Activated CD4-positive, alpha-beta T cell treated with anti-CD3 and anti-CD28 coated beads, Interleukin-2, amount 50 U/mL, for 48 hours (primary cell): ENCODE measurements around the gene PKNOX1.
"Not testable (repeated sequence)": the region's sequence is repeated elsewhere in the genome, so short reads cannot be mapped to it uniquely, and the experiment has no call there.

Experiments
- DNase-seq, 2 experiments: peaks; one replicate each; pipeline ENCODE4 v3.0.0-alpha.2; 2020

PKNOX1 gene

DNA sequence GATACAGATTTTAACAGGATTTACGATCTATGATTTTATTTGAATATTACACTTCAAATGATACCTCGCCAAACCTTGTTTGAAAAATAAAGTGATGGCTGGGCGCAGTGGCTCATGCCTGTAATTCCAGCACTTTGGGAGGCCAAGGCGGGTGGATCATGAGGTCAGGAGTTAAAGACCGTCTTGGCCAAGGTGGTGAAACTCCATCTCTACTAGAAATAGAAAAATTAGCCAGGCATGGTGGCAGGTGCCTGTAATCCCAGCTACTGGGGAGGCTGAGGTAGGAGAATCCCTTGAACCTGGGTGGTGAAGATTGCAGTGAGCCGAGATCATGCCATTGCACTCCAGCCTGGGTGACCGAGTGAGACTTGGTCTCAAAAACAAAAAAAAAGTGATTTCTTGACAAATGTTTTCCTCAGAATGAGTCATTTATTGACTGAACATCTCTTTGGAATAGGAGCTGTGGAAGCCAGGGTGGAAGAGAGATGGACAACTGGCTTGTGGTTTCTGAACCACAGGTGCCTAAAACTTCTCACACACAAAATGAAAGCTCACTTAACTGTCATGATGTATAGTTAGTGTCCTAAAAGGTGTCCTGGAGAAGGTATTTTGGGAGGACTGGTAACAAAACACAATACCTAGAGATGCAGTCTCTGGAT, 11.9 kb downstream of the PKNOX1 start:
- no peak for DNase-seq

DNA sequence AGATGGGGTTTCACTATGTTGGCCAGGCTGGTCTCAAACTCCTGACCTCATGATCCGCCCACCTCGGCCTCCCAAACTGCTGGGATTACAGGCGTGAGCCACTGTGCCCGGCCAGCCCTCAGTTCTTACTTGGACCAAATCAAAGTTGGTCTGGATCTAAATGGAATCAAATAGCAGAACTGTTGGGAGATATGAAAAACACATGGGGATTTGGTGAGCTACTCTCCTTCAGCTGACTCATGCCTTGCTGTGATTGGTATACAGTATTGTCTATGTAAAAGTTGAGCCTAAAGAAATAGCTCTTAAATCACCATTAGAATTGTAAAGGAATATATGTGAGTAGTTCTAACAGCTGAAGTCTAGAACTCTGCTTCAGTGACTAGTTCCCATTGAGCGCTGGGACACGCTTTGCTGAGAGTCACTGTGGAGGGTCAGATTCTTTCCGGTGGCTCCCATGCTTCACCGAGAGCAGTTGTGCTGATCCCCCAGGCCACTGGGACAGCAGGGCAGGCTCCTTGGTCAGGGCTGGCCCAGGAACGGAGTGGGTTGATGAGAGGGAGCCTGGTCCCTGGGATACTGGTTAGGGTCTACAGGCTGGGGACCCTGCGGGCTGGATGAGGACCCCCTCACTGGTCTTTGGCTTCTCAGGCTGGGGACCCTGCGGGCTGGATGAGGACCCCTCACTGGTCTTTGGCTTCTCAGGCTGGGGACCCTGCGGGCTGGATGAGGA, 14.0 kb downstream of the PKNOX1 start:
- DNase-seq, result no peak

DNA sequence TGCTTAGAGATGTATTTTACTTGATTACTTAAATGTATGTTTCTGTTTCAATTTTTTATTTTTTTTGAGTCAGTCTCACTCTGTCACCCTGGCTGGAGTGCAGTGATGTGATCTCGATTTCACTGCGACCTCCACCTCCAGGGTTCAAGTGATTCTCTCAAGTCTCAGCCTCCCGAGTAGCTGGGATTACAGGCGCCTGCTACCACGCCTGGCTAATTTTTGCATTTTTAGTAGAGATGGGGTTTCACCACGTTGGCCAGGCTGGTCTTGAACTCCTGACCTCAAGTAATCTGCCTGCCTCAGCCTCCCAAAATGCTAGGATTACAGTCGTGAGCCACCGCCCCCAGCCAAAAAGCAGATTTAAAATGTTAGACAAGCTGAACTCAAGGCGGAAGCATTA, 15.0 kb downstream of the PKNOX1 start:
- not testable (repeated sequence) for DNase-seq

DNA sequence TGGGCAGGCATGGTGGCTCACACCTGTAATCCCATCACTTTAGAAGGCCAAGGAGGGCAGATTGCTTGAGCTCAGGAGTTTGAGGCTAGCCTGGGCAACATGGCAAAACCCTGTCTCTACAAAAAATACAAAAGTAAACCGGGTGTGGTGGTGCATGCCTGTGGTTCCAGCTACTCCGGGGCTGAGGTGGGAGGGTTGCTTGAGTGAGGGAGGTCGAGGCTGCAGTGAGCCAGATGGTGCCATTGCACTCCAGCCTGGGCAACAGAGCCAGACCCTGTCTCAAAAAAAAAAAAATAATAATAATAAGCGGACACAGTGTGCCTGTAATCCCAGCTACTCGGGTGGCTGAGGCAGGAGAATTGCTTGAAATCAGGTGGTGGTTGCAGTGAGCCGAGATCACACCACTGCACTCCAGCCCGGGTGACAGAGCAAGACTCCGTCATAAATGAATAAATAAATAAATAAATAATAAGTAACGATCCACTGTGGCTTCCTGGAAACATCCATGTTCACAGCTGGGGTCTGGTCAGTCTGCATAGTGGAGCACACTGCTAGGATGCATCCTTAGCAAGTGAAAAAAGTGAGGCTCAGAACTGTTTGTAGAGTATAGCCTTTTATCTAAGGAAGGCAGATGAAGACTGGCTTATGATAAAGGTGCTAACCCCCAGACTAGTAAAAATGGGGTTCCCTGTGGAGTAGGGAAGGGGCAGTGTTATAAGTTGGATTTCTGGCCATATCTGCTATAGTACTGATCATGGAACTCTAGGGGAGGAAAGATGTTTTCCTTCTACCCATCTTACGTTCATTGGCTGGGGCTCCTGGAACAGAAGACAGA, 15.7 kb downstream of the PKNOX1 start:
- DNase-seq, result no peak

DNA sequence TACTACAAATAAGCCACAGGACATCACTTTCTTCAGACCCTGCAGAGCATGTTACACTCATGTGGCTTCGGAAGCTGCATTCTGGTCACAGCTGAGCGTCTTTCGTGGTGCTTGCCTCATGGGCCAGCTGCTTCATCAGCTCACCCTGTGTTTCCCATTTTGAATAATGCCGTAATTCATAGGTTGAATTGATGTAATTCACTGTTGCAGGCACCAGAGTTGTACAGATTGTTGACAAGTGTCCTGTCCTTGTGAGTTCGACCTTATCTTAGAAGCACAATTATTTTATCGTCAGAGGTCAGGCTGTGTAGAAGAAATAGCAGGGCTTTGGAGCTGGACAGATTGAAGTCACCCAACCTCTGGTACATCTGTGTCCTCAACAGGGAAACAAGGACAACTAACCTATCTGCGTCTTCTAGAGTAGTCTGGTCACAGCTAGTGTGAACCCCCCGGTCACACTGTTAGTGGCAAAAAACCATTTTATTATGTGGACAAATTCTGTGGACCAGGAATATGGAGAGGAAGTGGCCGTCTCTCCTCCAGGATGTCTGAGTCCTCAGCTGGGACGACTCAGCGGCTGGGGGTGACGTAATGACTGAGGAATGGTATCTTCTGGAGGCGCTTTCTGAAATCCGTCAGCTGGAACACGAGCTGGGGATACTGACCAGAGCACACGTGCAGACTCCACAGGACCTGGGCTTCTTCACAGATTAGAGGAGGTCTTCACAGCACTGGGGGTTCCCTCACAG, 17.8 kb downstream of the PKNOX1 start:
- DNase-seq, result no peak

DNA sequence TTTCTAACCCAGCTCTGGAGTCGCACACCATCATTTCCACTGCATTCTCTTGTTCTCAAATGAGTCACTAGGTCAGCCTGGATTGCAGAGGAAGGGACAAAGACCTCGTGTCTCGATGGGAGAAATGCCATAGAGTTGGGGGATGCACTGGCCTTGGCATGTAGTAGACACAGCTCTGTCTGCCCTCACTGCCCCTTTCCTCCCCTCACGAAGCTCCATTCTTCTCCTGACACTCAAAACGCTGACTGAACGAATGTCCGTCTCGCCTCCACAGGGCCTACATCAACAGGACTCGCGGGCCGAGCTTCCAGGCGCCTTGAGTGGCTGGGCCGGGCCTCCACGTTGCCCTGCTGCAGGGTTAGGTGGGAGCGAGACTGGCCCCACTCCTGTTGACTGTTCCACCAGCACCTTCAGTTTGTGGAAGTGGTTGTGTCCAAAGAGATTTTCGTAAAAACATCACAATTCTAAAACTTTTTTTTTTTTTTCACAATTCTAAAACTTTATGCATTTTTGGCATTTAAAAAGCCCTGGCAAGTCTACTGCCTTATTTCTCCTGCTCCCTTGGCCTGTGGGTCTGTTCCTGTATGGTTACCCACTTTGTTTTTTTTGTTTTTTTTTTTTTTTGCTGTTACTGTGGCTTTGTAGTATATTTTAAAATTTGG, 18.8 kb downstream of the PKNOX1 start:
- DNase-seq, result no peak

DNA sequence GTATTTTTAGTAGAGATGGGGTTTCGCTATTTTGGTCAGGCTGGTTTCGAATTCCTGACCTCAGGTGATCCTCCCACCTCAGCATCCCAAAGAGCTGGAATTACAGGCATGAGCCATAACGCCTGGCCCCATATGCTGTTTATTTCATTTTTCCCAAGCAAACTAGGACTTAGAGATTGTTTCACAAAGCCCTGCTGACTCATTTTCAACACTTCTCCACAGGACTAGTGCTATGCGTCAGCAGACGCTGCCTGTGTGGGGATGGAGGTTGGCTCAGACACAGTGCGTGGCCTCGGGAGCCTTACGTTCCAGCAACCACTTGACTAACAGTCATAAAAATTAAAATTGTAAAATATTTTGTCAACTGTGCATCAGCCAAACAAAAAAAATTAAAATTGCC, 22.7 kb downstream of the PKNOX1 start:
- DNase-seq, result peak in 1 of 2 experiments; percentile 23

DNA sequence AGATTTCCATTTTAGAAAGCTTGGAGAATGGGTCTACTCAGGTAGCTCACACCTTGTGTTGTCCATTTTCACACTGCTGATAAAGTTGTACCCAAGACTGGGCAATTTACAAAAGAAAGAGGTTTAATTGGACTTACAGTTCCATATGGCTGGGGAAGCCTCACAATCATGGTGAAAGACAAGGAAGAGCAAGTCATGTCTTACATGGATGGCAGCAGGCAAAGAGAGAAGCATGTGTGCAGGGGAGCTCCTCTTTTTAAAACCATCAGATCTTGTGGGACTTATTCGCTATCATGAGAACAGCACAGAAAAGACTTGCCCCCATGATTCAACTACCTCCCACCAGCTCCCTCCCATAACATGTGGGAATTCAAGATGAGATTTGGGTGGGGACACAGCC, 23.6 kb downstream of the PKNOX1 start:
- not testable (repeated sequence) for DNase-seq

DNA sequence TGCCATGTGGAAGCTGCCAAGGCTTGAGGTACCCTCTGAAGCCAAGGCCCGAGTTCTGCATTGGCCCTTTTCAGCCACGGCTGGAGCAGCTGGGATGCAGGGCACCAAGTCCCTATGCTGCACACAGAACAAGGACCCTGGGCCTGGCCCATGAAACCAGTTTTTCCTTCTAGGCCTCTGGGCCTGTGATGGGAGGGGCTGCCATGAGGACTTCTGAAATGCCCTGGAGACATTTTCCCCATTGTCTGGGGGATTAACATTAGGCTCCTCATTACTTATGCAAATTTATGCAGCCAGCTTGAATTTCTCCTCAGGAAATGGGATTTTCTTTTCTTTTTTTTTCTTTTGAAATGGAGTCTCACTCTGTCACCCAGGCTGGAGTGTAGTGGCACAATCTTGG, 24.8 kb downstream of the PKNOX1 start:
- DNase-seq, result not testable (repeated sequence)

DNA sequence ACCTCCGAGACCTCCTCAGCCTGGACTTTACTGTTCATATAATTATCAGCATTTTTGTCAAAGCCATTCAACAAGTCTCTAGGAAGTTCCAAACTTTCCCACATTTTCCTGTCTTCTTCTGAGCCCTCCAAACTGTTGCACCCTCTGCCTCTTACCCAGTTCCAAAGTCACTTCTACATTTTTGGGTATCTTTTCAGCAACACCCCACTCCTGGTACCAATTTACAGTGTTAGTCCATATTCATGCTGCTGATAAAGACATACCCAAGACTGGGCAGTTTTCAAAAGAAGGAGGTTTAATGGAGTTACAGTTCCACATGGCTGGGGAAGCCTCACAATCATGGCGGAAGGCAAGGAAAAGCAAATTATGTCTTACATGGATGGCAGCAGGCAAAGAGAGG, 25.7 kb downstream of the PKNOX1 start:
- DNase-seq, result not testable (repeated sequence)

DNA sequence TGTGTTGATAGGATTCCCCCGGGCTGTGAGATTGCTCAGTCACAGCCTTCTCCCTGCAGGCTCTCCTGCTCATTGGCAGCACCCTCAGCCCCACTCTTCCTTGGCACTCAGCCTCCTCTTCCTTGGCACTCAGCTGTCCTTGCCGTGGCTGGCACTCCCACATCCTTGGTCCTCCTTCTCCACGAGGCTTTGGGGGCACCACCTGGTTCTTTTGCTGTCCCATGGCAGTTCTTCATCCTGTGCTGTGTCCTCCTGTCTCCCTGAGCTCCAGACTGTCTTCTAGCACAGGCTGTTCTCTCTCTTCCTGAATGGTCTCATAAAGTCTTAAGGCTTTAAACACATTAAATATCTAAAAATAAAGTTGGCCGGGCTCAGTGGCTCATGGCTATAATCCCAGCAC, 27.0 kb downstream of the PKNOX1 start:
- DNase-seq, result no peak

DNA sequence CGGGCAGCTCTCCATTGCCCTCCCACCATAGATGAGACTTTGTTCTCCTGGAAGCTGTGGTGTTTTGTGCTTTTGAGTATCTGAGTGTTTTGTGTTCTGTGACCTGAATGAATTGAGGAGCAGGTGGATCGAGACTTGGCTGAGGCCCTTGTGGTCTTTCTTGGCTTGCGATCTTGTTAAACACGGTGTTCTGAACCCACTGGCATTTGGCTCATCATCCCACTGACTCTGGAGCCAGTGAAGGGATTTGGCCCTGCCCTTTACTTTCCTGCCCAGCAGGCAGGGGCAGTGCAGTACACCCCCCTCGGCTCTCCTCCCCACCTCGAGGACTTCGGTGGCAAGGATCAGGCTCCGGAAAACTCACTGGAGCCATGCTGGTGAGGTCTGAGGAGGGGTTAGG, 30.6 kb downstream of the PKNOX1 start:
- DNase-seq, result no peak

DNA sequence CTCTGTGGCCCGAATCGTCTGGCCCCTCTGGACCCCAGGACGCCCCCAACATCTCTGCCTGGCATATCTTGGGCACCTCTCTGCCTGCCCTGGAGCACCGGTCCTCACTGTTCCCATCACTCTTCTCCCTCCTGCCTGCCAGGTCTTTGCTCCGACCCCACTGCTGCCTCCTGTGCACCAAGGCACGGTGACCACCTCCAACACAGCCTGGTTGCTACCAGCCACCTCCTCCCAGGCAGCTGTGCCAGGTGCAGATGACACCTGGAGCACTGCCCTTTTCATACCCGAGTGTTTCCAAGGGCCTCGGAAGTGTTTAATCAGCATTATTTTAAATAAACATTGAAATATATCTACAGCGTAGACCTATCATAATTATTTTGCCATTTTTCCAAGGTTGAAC, 31.3 kb downstream of the PKNOX1 start:
- no peak for DNase-seq

DNA sequence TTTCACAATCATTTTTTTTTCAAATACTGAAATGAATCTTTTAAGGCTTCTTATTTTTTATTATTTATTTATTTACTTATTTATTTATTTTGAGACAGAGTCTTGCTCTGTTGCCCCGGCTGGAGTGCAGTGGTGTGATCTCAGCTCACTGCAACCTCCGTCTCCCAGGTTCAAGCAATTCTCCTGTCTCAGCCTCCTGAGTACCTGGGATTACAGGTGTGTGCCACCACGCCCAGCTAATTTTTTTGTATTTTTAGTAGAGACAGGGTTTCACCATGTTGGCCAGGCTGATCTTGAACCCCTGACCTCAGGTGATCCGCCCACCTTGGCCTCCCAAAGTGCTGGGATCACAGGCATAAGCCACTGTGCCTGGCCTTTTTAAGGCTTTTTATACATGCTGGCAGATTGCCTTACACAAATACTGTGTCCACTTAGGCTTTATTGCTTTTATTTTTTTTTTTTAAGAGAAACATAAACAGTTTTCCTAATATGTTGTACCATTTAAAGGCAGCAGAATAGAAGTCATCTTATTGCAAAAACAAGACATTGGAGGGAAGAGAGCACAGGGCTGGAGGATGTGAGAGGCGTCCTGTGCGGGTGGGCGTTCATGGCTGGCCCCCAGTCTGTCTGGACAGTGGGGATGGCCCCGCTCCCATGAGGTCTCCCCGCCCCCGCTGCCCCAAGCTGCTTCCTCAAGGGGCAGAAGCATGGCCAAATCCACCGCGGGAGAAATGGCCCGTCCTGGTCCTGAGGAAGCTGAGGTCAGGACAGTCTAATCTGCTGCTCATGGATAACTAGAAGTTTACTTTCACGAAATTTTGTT, 31.9 kb downstream of the PKNOX1 start:
- DNase-seq, result not testable (repeated sequence)

DNA sequence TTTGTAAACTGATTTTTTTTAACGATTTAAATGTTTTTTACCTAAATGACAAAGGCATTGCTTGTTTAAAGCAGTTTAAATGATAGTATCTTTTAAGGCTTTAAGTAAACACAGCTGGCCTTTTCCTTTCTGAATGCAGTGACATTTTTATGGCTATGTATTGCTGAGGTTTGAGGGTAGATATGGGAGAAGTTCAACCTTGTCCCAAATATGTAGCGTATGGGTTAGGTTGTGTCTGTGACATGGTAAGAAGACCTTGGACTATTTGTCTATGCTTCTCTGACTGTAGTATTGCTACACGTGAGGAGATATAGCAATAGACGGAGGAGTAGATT, 32.5 kb downstream of the PKNOX1 start:
- DNase-seq, result no peak

DNA sequence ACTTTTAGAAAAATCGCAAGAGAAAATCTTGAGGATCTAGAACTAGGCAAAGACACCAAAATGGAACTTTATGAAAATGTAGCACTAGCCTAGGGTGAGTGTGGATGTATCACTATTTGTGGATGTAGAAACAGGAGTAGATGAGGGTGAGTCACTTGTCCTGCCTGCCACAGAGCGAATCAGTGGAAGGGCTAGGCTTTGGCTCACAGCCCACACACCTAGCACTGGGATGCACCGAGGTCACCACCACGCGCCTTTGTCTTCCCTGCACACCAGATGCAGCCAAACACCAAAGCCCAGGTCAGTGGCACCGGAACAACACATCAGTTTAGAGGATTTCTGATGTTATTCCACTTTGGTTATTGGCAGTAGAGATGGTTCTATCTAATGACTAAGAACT, 38.2 kb downstream of the PKNOX1 start:
- DNase-seq, result no peak

DNA sequence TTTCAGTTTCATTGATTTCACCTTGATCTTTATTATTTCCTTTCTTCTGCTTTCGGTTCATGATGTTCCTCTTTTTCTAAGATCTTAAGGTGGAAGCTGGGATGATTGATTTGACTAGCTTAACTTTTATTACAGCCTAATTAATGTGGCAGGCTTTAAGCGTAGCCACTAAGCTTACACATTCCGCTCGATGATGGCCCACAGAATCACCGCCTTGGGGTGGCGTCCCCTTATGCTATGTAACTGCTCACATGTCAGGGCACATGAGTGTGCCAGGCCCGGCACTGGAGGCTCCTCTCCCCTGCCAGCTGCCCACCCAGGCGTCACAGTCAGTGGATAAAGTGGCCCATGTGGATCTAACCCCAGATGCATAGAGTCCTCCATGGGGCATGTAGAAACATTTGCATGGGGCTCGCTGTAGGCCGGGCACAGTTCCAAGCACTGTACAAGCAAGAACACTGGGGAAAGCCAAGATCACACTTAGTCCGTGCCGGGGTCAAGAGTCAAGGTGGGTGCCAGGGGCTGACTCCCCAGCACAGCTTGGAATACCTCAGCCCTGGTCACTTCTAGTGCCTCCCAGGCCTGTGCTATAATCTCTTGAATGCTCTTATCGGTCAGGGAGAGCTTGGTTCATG, 41.7 kb downstream of the PKNOX1 start:
- no peak for DNase-seq

DNA sequence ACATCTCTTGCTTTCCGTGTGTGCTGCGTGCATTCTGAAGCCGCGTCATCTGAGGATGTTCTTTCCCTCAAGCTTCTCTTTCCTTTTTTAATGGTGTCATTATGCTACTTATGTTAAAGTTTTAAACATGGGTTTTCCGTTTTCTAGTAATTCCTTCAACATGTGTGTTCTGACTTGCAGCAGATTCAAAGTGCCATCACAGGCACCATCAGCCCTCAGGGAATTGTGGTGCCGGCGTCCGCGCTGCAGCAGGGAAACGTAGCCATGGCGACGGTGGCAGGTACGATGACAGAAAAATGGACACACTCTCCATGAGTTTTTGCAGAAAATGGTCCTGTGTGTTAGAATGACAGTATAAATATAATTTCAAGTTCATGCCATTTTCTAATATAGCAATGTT, 42.4 kb downstream of the PKNOX1 start:
- DNase-seq, result no peak

DNA sequence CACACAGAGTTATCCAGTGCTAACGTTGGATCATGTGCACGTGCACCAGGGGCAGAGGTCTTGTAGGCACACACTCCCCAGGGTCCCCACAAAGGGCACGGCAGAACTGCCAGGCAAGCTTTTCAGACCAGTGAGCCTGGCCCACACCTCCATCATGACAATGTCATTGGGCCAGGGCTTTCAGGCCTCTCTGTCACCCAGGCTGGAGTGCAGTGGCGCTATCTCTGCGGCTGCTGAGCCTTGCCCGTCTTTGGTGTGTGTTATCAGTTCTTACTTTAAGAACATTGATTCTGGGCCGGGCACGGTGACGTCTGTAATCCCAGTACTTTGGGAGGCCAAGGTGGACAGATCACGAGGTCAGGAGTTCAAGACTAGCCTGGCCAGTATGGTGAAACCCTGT, 44.2 kb downstream of the PKNOX1 start:
- no peak for DNase-seq

DNA sequence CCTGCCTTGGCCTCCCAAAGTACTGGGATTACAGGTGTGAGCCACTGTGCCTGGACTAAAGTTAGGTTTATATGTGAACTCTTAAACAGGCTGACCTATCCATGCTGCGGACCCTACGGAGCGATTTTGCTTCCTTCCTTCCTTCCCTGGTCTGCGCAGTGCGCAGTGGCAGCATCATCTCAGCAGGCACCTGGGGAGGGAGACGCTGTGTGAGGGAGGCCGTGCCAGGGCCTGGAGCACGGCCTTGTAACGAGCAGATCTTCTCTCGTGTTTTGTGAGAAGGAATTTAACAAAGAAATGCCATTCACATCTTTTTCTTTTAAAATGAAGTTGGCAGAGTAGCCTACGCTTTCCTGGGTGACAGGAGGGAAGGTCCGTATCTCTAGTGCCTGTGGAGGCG, 45.8 kb downstream of the PKNOX1 start:
- DNase-seq, result no peak

DNA sequence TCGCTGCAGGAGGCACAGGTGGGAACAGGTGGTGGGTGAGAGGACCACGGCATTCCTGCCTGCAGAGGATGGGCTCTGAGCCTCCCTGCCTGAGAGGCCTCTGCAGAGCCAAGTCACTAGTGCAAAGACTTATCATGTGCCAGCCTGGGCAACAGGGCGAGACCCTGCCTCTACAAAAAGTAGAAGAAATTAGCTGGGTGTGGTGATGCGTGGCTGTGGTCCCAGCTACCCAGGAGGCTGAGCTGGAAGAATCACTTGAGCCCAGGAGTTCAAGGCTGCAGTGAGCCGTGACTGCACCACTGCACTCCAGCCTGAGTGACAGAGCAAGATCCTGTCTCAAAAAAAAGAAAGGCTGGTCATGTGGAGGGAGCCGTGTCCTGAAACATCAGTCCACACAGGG, 46.4 kb downstream of the PKNOX1 start:
- no peak for DNase-seq
